GM19239 (cell line): ENCODE results near the gene BANK1.

Source experiments
- DNase-seq: peaks from one replicate; pipeline ENCODE4 v3.0.0; 2011; ENCODE audit warnings: low spot score; ENCODE audit not compliant: insufficient read length
- FAIRE-seq: peaks from 2 replicates; lab custom pipeline; 2011; peaks lifted over from hg19 to GRCh38; lab: Jason Lieb, UNC

BANK1 gene

DNA sequence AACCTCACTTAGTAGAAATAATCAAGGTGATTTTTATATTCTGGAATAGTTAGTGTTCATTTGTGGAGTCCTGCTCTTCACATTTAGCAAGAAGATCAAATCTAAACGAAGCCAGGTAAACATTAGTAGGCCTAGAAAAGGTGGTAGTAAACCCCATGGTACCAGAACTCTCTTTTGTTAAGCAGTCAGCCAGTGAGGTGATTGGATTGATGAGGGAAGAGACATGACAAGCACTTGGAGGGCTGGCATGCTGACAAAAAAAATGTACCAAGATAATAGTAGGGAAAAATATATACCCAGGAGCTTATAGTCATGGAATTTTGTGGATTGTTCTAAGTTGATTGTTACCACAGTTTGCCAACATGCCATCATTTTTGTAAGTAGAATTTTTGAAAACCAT lies 163.8 kb downstream of the BANK1 start:
- no peak for DNase-seq
- FAIRE-seq: no peak

DNA sequence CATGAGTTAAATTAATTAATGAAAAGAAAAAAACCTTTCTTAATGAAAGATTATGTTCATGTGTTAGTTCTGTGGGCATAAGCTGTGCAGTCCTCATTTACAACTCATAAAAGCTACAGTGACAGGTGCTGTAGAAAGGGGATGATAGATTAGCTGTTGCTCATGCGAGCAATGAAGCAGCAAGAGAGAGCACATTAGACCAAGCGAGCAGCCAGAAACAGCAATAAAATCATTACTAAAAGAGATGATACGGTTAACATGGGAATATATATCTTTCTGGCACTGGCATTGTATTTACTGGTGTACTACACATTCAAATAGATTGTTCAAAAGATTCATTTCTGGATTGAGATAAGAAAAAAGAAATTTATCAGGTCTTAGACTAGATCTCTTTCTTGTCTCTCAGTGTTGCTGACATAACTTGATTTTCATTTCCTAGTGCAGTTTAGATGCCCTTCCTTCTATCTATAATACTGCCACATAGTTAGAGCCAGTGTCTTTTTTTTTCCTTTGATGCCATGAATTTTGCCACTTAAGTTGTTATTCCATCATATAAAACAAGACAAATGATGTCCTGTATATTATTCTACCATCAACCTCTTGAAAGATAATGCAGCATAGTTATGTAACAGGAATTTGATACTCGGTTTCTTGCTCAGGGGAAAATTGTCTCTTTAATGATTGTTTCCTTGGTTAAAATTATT lies 164.6 kb downstream of the BANK1 start:
- FAIRE-seq (no peak), DNase-seq (no peak)

DNA sequence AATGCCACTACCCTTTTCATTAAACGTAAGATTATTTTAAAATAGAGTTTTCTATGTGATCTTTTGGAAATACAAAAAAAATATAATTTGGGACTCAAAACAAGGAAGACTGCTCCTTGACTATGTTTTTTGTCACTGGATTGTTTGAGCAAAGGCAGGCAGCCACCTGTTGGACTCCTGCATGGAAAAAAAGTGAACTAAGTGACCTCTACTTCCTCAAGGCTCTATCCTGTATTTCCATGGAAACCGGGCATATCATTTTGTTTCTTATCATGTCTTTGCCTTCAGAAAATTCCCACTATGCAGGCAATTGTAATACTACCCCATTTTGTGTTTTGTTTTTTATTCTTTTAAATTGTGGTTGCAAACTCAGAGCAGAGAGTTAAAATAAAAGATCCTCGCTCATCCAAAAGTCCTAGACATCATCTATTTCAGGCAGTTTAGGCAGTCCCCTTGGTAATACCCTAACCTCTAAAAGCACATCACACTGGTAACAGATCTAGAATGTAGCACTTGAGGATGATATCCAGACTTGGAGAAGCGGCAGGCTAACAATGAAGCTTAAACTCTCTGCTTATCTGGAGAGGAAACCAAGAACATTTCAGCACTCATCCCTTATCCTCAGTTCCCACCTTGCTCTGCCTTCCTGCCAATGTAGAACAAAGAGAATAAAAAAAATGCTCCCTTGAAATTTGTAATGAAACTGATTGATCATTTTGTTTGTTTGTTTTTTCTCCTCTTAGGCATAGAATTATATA lies 165.7 kb downstream of the BANK1 start:
- FAIRE-seq: no peak
- no peak for DNase-seq

DNA sequence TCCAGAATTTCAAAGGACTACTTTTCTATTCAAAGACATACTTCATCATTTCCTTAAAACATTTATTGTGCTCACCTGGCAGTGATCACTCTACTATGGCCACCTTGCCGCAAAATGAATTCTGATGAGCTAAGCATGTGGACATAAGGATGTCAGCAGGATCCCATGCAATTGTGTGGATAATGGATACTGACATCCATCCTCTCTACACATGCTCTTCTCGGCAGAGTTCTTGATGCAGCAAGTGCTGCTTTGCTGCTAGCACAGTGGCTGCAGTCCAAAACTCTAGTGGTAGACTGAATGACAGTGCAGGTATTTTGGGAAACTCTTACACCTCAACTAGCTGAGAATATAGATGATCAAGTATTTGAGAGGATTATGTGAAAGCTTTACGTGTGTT lies 168.0 kb downstream of the BANK1 start:
- DNase-seq (no peak), FAIRE-seq (no peak)

DNA sequence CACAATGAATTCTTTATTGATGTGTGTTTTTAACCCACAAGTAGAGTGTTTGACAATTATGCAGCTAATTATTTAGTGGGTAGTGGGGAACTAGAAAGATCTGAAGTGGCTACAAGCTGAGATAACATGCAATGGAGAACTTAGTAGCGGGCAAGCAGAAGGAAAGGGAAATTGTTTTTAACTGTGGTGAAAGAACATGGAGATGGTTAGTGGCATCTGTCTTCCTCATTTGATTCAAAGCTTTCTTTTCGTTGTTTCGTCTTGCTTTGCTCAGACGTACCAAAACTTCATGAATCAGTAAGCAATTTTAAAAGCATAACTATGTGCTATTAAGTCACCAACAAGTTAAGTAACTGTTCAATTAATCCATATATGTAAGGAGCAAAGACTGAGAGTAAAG lies 169.9 kb downstream of the BANK1 start:
- no peak for DNase-seq

DNA sequence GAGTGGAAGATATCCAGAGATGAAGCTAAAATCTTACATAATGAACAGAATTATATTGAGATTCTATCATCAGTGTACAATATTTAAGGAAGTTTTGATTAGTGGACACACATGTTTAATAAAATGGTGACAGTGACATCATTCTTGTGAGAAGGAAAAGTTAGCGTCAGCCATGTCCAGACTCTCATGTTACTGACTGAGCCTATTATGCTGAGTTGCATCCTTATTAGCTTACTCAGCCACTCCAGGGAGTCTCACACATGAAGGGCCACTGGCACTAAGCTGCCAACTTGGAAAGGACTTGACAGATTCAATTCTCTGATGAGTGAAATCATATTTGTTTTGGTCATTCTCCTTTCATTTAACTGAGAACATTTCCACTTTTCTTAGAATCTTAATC lies 170.6 kb downstream of the BANK1 start:
- FAIRE-seq: no peak
- no peak for DNase-seq

More for the DNA sequence above, 169.9 kb downstream of the BANK1 start:
- FAIRE-seq: no peak

DNA sequence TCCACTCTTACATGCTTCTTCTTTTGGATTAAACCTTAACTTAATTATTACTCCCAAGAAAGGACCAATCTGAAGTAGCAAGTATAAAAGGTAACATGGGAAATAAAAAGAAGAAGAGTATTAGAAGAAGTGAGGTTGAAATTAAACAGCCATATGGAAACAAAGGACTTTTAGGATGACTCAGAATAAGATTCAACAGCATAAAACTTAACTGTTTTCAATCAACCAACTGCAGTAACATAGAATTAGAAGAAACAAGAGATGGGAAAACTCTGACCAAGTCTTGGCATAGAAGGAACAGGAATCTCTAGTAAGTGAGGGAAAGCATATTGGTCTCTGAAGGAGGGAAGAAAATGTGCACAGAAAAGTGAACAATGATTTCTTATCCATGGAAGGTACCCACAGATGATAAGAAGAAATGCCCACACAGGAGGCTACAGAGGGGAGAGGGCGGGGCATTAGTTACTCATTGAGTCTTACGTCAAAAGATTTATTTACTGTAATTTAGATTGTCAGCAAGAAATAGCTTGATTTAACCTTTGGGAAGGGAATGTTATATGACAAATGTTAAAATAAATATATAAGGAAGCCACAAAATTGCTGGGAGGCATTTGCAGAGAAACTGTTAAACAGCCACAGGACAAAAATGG lies 177.3 kb downstream of the BANK1 start:
- FAIRE-seq: no peak
- DNase-seq: no peak

DNA sequence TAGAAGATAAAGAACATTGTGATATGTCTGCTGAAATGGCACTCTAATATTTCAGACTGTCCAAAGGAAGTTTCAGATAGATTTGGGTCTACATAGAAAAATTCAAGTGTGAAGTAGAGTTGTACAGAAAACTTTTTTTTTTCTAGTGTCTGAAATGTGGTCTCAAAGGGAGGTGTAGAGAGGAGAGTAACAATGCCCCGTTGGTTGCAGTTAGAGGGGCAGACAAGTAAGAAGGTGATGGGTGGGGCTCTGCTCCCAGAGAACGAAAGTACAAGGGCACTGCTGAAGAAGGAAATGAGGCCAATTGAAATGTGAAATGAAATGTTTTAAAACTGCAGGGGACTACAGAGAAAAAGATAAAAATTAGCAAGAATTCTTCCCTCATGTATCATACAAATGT lies 177.8 kb downstream of the BANK1 start:
- FAIRE-seq: no peak
- DNase-seq: no peak

DNA sequence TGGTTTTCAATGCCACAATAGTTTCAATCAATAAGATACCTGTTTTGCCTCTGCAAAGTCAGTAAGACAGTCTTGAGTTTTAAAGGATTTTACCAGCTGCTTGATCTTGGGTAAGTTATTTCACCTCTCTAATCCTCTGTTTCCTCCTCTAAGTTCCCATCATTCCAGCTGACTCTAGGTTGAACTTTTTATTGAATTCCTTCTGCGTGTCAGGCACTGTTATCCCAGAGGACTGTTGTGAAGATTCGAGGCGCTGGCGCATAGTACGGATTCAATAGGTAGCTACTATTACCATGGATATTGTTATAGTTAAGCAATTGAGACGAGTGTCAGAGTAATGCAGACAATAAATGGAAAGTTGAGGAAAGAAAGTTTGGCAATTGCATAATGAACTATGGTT lies 179.4 kb downstream of the BANK1 start:
- FAIRE-seq (no peak), DNase-seq (no peak)

DNA sequence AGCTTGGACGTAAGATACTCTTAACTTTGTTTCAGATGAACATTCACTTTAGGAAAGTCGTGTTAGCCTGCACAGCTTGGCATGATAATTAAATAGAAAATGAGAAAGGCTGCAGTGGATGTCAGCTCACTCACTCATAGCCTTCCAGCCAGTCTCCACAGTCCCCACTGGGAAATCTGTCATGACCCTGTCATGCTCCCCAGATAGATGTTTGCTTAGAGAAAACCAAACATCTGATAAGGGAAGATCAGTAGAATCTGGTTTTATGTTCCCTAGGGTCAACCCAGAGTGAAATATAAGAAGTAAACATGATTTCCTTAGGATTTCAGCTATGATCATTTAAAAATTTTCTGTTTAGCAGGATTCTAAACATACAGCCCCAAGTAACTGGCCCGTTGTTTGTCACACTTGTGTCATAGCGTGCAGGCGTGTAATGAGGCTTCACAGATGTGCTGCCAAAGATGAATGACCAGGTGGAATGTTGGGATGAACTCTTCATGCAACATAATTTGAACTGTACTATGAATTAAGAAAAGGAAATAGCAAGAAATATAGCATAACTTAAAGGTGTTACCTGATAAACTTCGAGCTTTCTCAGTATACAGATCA lies 180.1 kb downstream of the BANK1 start:
- no peak for DNase-seq
- no peak for FAIRE-seq

DNA sequence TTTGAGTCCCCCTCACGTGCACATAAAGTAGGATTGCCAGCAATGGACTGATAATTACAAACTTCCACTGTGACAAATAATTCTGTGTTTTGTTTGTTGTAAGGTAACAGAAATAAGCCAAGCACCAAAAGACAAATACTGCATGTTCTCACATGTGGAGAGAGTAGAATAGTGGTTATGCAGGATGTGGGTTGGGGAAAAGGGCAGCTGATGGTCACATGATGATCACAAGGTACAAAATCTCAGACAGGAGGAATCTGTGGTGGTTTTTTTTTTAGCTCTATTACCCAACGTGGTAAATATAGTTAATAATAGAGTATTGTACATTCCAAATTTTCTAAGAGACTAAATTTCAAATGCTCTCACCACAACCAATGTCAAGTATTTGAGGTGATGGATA lies 182.3 kb downstream of the BANK1 start:
- FAIRE-seq: no peak

DNA sequence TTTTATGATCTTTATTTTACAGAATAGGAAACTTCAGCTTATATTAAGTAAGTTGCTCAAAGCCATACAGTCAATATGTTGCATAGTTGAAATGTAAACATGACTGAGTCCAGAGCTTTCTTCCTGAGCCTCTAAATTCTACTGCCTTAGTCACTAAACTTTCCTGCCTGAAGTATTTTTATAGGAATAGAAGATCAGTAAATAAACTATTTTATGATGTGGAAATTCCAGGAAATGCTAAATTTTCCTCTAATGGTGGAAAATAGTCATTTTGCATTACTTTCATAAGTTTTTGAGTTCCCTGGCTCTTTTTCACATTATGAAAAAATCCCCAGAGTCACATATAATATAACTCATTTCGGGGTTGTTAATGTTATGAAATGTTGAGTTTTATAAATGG lies 182.8 kb downstream of the BANK1 start:
- FAIRE-seq: no peak

More for the DNA sequence above, 182.3 kb downstream of the BANK1 start:
- no peak for DNase-seq

DNA sequence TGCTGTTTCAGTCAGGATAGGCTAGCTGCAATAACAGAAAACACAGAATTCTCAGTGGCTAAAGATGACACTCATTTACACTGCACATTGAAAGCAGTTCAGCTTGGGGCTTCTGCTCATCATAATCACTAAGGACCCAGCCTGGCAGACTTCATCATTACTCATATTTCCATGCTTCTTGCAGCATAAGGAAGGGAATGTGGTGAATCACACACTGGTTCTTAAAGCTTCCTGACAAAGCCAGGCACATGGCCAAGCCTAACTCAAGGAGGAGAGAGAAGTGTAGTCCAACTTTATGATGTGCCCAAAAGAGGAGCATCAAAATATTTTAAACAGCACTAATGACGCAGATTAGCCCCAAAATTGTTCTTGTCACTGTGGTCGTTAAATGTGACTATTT lies 186.5 kb downstream of the BANK1 start:
- no peak for FAIRE-seq
- DNase-seq: no peak

More for the DNA sequence above, 182.8 kb downstream of the BANK1 start:
- no peak for DNase-seq

DNA sequence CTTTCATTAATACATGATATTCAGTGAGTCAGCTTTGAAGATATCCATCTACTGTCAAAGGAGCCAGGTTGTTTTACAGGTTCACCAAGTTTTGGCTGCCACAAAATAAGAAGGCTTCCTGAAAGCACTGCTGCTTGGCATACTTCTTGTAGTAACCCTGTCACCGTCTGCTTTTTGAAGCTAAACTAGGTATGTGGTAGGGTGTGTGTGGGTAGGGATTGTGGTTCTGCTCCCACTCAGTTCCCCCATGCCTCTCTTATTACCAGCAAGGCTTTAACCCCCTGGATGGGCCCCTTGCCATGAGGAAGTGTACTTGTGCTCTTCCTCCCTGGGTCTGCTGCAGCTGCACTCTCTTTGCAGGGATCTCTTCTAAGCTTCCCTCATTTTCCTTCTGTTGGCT lies 191.2 kb downstream of the BANK1 start:
- DNase-seq: no peak
- no peak for FAIRE-seq

DNA sequence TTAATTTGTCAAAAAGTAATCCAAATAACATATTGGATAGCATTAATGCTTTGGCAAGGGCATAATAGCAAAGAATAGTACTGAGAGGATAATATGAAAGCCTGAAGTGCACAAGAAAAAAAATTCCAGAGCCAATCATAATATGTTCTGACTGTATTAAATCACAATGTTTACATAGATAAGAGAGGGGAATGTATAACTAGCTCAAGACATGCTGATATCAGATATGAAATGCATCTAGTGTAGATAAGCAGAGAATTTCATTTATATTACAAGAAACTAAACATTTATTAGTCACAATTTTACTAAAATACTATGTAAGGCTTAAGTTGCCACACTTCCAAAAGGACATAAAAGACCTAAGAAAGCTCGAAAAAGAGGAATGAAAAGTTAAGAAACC lies 193.3 kb downstream of the BANK1 start:
- FAIRE-seq (no peak), DNase-seq (no peak)

DNA sequence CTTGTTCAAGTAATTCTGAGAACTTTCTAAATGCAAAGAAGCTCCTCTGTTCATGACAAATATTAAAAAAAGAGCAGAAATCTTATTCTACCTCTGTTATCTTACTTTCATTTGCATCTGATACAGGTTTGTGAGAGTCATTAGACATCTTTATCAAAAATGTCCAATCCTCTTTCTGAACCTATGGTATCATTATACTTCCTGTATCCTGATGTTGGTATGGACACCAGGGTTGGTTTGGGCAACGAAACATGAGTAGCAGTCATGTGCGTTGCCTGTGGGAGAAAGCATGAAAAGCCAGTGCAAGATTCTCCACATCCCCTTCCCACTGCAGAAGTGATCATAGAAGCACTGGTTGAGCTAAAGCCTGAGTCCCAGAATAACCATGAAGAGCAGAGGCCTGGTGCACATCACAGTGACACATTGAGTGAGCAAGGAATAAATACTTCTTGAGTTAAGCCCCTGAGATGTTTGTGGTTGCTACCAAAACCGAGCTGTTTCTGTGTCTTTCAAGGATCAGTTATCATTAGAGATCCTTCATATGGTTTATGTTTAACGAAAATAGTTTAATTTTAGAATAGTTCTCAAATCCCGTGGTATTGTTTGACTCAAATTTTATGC lies 197.2 kb downstream of the BANK1 start:
- FAIRE-seq (peak; percentile 85), DNase-seq (peak; percentile 2)

DNA sequence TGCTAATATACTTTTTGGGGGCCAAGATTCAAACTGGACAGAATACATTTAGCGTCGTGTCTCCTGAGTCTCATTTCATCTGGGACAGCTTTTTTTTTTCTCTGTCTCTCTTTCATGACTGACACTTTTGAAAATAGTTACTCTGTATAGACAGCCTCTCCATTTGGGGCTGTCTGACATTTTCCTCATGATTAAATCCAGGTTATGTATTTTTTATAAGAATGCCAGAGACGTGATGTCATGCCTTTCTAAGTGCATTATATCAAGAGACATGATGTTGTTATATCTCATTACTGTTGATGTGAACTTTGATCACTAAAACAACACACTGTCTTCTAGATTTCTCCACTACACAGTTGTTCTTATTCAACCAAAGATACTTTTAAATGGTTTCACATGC lies 199.0 kb downstream of the BANK1 start:
- FAIRE-seq: peak; percentile 31
- DNase-seq: no peak

DNA sequence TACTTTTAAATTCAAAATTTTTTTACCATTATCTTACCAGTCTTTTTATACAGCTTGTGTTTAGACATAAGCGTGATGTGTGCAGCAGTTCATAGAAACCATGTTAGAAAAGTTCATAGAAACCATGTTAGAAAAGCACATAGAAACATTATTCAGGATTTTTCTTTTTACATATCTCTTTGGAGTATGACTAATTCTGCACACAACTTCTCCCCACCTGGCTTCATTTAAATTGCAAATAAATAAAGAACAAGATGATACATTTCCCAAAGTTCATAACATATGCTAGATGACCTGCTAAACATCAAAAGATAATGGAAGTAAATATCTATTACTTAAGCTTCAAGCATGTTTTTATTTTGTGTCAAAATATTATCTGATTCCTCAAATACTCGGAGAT lies 201.9 kb downstream of the BANK1 start:
- DNase-seq (no peak), FAIRE-seq (no peak)

DNA sequence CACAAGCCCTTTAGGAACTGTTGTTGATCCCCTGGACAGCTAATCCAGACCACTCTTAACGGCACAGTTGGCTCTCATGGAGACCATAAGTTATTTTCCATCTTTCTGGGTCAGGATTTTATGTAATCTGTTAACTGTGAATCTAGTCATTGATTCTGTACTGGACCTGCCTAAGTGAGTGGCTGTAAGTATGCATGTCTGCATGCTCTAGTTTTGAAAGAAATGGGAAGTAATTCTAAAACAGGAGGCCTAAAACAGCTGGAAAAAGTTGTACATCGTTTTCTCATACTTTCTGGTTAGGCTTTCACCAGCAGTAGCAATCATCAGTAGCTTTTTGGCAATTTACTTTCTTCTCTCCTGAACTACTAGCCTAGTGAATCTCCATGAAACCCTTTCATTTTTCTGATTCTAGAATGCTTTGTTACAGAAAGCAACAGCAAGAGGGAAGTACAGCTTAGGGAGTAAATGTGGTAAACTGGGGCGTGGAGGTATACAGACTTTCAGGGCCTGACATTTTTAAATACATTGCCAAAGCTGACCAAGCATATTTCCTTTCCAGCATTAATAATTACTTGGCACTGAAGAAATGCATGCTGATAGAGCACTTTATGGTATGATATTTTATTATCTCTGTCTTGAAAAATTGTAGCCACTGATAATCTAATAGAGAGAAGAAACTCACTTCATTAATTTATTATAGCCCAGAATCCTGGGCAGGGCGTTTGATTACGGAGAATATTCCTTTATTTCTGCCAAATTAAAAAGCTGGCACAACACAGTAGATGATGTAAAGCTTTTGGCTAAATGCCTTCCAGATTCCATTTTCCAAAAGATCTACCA lies 202.7 kb downstream of the BANK1 start:
- FAIRE-seq (no peak), DNase-seq (no peak)
